Esophagus muscularis mucosa (tissue), 4 donors: ENCODE results near the gene TMEM141. TPM values are rescaled to one million over a fixed set of nuclear protein-coding genes. Genes with fewer than 3 reads are reported as not detected.
A peak's percentile ranks its signal among the peaks of the same experiment; 100 is the strongest.

Source experiments
- DNase-seq: peaks from one replicate; pipeline ENCODE4 v3.0.0-alpha.2; 2017; ENCODE audit errors: extremely low spot score
- H3K27ac ChIP-seq, 4 donors: fragments of 200-600 bp; sonication (generic); replicated peaks in 1 of 4; 1 replicate in 3 of 4; 2 replicates in 1 of 4; pipeline ENCODE4 v1.5.1; 2016 to 2019; ENCODE audit warnings: mild to moderate bottlenecking in 1 of 4
- H3K27me3 ChIP-seq, 4 donors: fragments of 200-600 bp; sonication (generic); one replicate each; pipeline versions ENCODE4 v1.5.1 to v1.6.0; 2016 to 2019
- H3K36me3 ChIP-seq, 4 donors: fragments of 200-600 bp; sonication (generic); one replicate each; pipeline ENCODE4 v1.5.1; 2016 to 2019
- H3K4me1 ChIP-seq, 4 donors: fragments of 200-600 bp; sonication (generic); one replicate each; pipeline ENCODE4 v1.5.1; 2016 to 2019
- H3K4me3 ChIP-seq, 4 donors: fragments of 200-600 bp; sonication (generic); 1 replicate in 2 of 4; 2 replicates in 2 of 4; pipeline ENCODE4 v1.5.1; 2016 to 2019; ENCODE audit warnings: mild to moderate bottlenecking in 4 of 4, moderate library complexity in 1 of 4
- H3K9me3 ChIP-seq, 4 donors: fragments of 200-600 bp; sonication (generic); 1 replicate in 3 of 4; 2 replicates in 1 of 4; pipeline ENCODE4 v1.5.1; 2016 to 2019
- CTCF ChIP-seq, 3 experiments: fragments of 200-600 bp in 2 of 3; fragments of 450-650 bp in 1 of 3; sonication (generic) in 2 of 3; IDR thresholded peaks; one replicate each; pipeline ENCODE4 v1.5.1; 2017 to 2019; ENCODE audit warnings: antibody characterized with exemption in 3 of 3, mild to moderate bottlenecking in 2 of 3, moderate library complexity in 1 of 3
- EP300 ChIP-seq: sonication (generic); formaldehyde crosslinking; IDR thresholded peaks from one replicate; pipeline ENCODE4 v1.6.1; 2017; ENCODE audit warnings: antibody characterized with exemption
- POLR2A ChIP-seq: fragments of 450-650 bp; IDR thresholded peaks from one replicate; pipeline ENCODE4 v1.6.1; 2017; ENCODE audit warnings: antibody characterized with exemption, moderate library complexity, mild to moderate bottlenecking, low read depth
- POLR2AphosphoS5 ChIP-seq, 2 donors: sonication (generic); formaldehyde crosslinking; IDR thresholded peaks; one replicate each; pipeline ENCODE4 v1.6.1; 2017; ENCODE audit warnings: antibody characterized with exemption in 2 of 2
- WGBS: methylation state at CpG from one replicate; pipeline ENCODE4 v1.1.5; 2018; 5-methylcytosine and 5-hydroxymethylcytosine counted together
- intact Hi-C: fragments of 100-400 bp; cut with DNase I; formaldehyde crosslinking; loops from one replicate; pipeline ENCODE4 v1.15.1; 2023
- total RNA-seq, 4 donors: library from RNA; depleted of rRNA; stranded (reverse); fragments of >200 nt; gene quantifications; one replicate each; pipeline versions ENCODE4 v1.1.0 to v1.2.1, GENCODE V29; 2016

Gene TMEM141
- total RNA-seq, 4 donors from 2014 or later, result 27.9 to 48.7 (median 31.5) TPM

DNA sequence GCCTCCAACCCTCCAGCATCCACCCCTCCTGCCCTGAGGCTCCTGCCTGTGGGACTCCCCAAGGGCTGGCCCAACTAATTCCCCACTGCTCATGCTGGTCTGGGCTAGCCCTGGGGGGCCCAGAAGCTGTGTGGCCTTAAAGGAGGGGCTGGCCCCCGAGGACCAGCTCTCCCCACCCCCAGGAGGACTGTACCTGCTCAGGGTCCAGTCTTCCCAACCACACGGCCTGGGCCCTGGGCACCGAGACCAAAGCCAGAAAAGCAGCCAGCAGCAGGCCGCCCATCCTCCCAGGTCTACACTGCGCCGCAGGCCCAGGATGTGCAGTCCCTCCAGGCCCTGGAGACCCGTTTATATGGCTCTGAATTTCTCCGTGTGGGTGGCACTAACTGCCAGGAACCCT is 42.9 kb upstream of the TMEM141 start, which contains the start of gene LCN6:
TSS of gene LCN6 (minus strand) at position 325 of the 400 bp plus-strand sequence. CDS start at position 283, 42 bp downstream.
- Histone ChIP-seq H3K27me3 (peaks cover 0 to 46% (median 4%) of the 10 kb centered on the region in 4 donors), H3K36me3 (peaks cover 0 to 10% (median 0%) of the 10 kb centered on the region in 4 donors), H3K4me3 (no peak within 1 kb of the TSS), H3K9me3 (peaks cover 0 to 12% (median 0%) of the 10 kb centered on the region in 4 donors), H3K4me1 (peaks cover 6 to 19% (median 13%) of the 10 kb centered on the region in 4 donors), H3K27ac (peak within 1 kb of the TSS; percentile 5 to 31 (median 22))
- 77% methylated on average over 7 of the region's 8 CpGs for WGBS
- no peak for DNase-seq
- TF ChIP-seq POLR2AphosphoS5 (IDR thresholded peaks at IDR 0.05), result no peak
- no peak for TF ChIP-seq CTCF (IDR thresholded peaks at IDR 0.05)
- no peak for TF ChIP-seq EP300
- TF ChIP-seq POLR2A, result no peak
- intact Hi-C loops, result no loop called here

- DNase-seq, result no peak
- intact Hi-C loops, result no loop called here
- Histone ChIP-seq H3K4me3 (no peak overlapping the region), H3K9me3 (peaks cover 0 to 12% (median 0%) of the 10 kb centered on the region in 4 donors), H3K4me1 (peaks cover 5 to 19% (median 10%) of the 10 kb centered on the region in 4 donors), H3K36me3 (peaks cover 0 to 3% (median 0%) of the 10 kb centered on the region in 4 donors), H3K27me3 (peaks cover 0 to 41% (median 0%) of the 10 kb centered on the region in 4 donors), H3K27ac (peak overlapping the region; percentile 5 to 31 (median 22))
- TF ChIP-seq POLR2A (no peak), EP300 (no peak), CTCF (IDR thresholded peaks at IDR 0.05) (no peak), POLR2AphosphoS5 (IDR thresholded peaks at IDR 0.05) (no peak)
- 75% methylated on average over 21 of the region's 21 CpGs for WGBS
Measured at GRCh38 chr9:136748666-136749611, 42.2 kb upstream of the TMEM141 start.

- H3K27me3 ChIP-seq, result peaks cover 0 to 41% (median 0%) of the 10 kb centered on the region in 4 donors
- TF ChIP-seq CTCF (IDR thresholded peaks at IDR 0.05) (no peak), EP300 (no peak)
- peaks cover 0 to 12% (median under 1%) of the 10 kb centered on the region in 4 donors for H3K9me3 ChIP-seq
- 61% methylated on average over 2 of the region's 2 CpGs for WGBS
- H3K4me3 ChIP-seq, result no peak overlapping the region
- intact Hi-C loops, result no loop called here
- H3K36me3 ChIP-seq, result no peaks in the 10 kb centered on the region
- H3K27ac ChIP-seq, result no peak overlapping the region
- H3K4me1 ChIP-seq, result peaks cover 5 to 19% (median 10%) of the 10 kb centered on the region in 4 donors
- DNase-seq, result no peak
Measured at GRCh38 chr9:136750526-136750925, 40.6 kb upstream of the TMEM141 start.

DNA sequence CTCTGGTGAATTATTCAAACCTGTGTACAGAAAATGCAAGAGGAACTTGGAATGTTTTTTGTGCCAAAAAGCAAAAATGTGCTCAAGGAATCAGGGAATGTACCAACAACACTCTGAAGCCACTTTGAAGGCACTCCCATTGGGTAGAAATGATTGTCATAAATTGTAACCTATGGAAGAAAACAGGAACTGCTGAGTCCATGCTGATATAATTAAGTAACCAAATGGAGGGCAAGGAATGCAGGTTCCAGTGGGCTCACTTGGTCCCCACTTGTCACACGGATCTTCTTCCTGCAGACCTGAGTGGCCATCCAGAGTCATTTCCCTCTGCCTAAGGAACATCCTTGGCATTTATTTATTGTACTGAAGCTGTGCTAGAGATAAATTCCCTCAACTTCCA is 39.9 kb upstream of the TMEM141 start:
- WGBS, result 100% methylated on average over 1 of the region's 1 CpG
- Histone ChIP-seq H3K4me3 (no peak overlapping the region), H3K27me3 (peaks cover 0 to 41% (median 0%) of the 10 kb centered on the region in 4 donors), H3K4me1 (peaks cover 5 to 19% (median 10%) of the 10 kb centered on the region in 4 donors), H3K27ac (no peak overlapping the region), H3K9me3 (peaks cover 0 to 17% (median 4%) of the 10 kb centered on the region in 4 donors), H3K36me3 (no peaks in the 10 kb centered on the region)
- intact Hi-C loops, result no loop called here
- DNase-seq, result no peak
- TF ChIP-seq POLR2AphosphoS5 (IDR thresholded peaks at IDR 0.05), result no peak
- TF ChIP-seq CTCF (IDR thresholded peaks at IDR 0.05), result no peak
- no peak for TF ChIP-seq EP300
- TF ChIP-seq POLR2A, result no peak
